GM12873 (cell line): Measurements from ENCODE around the gene OR10A3.

Source experiments
- TF ChIP-seq, protein P1 (sequence below): IDR thresholded peaks from 2 replicates; pipeline ENCODE4 v1.5.1; 2012; ENCODE audit warnings: low read depth, mild to moderate bottlenecking, moderate library complexity, low read length, control low read depth; ENCODE audit not compliant: insufficient read depth; ENCODE audit errors: missing control alignments

The OR10A3 gene

DNA sequence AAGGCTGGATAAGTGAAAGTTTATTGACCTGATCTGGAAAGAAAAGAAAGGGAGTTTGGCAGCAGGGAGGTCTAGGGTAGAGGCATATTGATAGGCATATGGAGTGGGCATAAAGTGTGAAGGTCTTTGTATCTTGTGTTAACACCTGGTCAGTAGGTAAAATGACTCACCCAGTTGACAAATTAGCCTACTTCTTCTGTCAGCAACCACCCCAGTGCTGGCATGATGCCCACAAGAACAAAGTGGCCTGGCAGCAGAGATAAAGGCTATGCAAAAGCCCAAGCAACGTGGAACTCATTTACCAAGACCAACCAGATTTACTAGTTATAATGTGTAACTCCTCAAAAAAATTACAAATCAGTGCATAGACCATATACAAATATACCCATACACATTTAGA, 4.9 kb downstream of the OR10A3 start:
- TF ChIP-seq, protein P1, sequence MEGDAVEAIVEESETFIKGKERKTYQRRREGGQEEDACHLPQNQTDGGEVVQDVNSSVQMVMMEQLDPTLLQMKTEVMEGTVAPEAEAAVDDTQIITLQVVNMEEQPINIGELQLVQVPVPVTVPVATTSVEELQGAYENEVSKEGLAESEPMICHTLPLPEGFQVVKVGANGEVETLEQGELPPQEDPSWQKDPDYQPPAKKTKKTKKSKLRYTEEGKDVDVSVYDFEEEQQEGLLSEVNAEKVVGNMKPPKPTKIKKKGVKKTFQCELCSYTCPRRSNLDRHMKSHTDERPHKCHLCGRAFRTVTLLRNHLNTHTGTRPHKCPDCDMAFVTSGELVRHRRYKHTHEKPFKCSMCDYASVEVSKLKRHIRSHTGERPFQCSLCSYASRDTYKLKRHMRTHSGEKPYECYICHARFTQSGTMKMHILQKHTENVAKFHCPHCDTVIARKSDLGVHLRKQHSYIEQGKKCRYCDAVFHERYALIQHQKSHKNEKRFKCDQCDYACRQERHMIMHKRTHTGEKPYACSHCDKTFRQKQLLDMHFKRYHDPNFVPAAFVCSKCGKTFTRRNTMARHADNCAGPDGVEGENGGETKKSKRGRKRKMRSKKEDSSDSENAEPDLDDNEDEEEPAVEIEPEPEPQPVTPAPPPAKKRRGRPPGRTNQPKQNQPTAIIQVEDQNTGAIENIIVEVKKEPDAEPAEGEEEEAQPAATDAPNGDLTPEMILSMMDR: no peak

DNA sequence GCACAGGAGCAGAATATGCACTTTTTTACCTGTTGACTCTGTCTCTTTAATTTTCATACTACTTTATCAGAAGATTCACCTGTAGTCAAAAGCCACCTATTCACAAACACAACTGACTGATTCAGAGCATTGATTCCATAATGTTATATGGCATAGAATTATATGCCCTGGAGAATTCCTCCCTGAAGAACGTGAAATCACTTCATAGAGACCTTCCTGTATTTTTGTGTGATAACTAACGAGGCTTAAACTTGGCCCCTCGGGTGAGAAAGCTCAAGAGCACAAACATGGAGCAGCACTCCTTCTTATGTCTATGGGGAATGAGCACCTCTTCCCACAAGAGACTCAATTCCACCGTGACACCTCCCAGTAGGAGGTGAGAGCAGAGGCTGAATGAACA, 10.3 kb downstream of the OR10A3 start, which contains the start of gene OR10A6:
OR10A6 (minus strand) TSS at position 101 of the 400 bp plus-strand sequence. CDS start 2,606 bp downstream, outside the sequence.
- TF ChIP-seq, protein P1: no peak

- TF ChIP-seq, protein P1: no peak
Observed at GRCh38 chr11:7927635-7928034, 13.9 kb downstream of the OR10A3 start.

- TF ChIP-seq, protein P1: no peak
Observed at GRCh38 chr11:7924536-7924935, 17.0 kb downstream of the OR10A3 start.

DNA sequence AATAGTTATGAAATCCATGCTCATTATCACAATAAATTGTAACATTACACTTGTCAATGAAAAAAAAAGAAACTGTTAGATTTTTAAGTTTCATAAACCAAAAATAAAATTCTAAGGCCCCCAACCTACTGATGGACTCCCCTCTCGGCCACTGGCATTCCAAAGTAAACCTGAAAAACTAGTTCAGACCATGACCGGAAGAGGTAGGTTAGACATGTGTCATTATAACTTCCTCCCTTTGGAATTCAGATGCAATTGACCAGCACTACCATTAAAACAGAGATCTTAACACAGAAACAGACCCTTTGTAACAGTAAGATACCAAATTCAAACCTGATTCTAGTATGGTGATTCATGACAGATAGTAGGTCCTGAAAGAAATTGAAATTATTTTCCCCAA, 23.4 kb downstream of the OR10A3 start:
- TF ChIP-seq, protein P1: no peak

- TF ChIP-seq, protein P1: no peak
Observed at GRCh38 chr11:7911011-7911410, 30.5 kb downstream of the OR10A3 start.

GRCh38 chr11:7910286-7910788, 31.2 kb downstream of the OR10A3 start:
- TF ChIP-seq, protein P1: no peak
